Spleen (tissue), 7 donors: ENCODE measurements around the gene MMP25.

ENCODE experiments used
- CTCF ChIP-seq, 11 experiments: fragments of 200-600 bp in 7 of 11; fragments of 450-650 bp in 4 of 11; sonication (generic) in 4 of 11; IDR thresholded peaks in 8 of 11; conservative IDR thresholded peaks in 3 of 11; 1 replicate in 7 of 11; 2 replicates in 4 of 11; pipeline versions ENCODE4 v1.4.0 to v1.8.0; 2016 to 2021; ENCODE audit warnings: antibody characterized with exemption in 11 of 11, inconsistent platforms in 4 of 11, mild to moderate bottlenecking in 1 of 11
- POLR2A ChIP-seq, 3 donors: fragments of 450-650 bp; IDR thresholded peaks; one replicate each; pipeline ENCODE4 v1.5.1; 2017; ENCODE audit warnings: antibody characterized with exemption in 3 of 3, mild to moderate bottlenecking in 1 of 3
- POLR2AphosphoS5 ChIP-seq, 3 donors: sonication (generic); formaldehyde crosslinking; IDR thresholded peaks; one replicate each; pipeline ENCODE4 v1.5.1; 2017; ENCODE audit warnings: antibody characterized with exemption in 3 of 3
- donor health status: DM: no; HTN: no; CAD: no; lungs with moderate emphysema.
- donor health status: DM: no; HTN: no; CAD: no.
- donor health status: DM: no; HTN: no; CAD: no.

- no peak for TF ChIP-seq POLR2A (IDR thresholded peaks at IDR 0.05)
- no peak for TF ChIP-seq CTCF (IDR thresholded peaks at IDR 0.05 in 8 of 11, conservative IDR thresholded peaks at IDR 0.05 in 3 of 11)
- no peak for TF ChIP-seq POLR2AphosphoS5 (IDR thresholded peaks at IDR 0.05)
These were observed 45.8 kb upstream of the MMP25 start for GRCh38 chr16:3000540-3000939.
